Adipose tissue (tissue), 3 donors: ENCODE measurements around the gene PCYT1B. TPM values are rescaled to one million over a fixed set of nuclear protein-coding genes. Genes with fewer than 3 reads are reported as not detected.
A peak's percentile ranks its signal among the peaks of the same experiment; 100 is the strongest.
"Not testable (repeated sequence)": the region's sequence is repeated elsewhere in the genome, so short reads cannot be mapped to it uniquely, and the experiment has no call there.

Experiments used
- H3K27ac ChIP-seq: one replicate; pipeline ENCODE4 v1.5.1; 2013; ENCODE audit warnings: low read depth, low read length
- WGBS, 3 donors: extraction: QIAGEN DNeasy Blood & Tissue Kit; methylation state at CpG; one replicate each; pipeline ENCODE4 v1.1.7; 2013; 5-methylcytosine and 5-hydroxymethylcytosine counted together
- polyA plus RNA-seq, 3 donors: library from polyadenylated mRNA; stranded (reverse); fragments of 200-250 nt; gene quantifications; one replicate each; pipeline ENCODE4 v1.2.3, GENCODE V29; 2013
- donor health status: healthy with polysubstance abuse.
- donor health status: Bipolar disorder and iron deficiency.
- donor health status: healthy.

Gene PCYT1B
- under 1 TPM; 0.03 to 0.66 (median 0.22) TPM for polyA plus RNA-seq

GRCh38 chrX:24647257-24648058, at the start of gene PCYT1B:
Gene PCYT1B (minus strand): TSS chrX:24647347. CDS start chrX:24647105, 242 bp downstream.
- 2 to 30% (median 9%) methylated on average over 21 to 24 of the region's 24 CpGs for WGBS, 3 donors
- H3K27ac ChIP-seq = no peak within 1 kb of the TSS

DNA sequence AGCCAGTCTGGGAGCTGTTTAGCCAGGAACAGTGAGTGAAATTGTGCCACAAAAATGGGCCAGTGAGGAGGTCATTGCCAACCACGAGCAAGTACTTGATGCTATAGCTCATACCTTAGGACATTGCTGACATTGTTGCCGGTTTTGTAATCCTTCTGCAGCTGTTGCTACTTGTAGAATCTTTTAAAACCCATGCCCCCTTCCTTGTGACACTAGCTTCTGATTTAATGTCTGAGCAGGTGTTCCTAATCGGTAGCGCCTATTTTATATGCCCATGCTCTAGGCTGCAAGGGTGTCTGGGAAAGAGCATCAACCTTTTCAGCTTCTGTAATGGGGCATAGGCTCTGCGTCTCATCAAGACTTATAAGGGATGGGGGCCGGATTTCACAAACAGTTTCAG, 49.1 kb upstream of the PCYT1B start:
- no peak overlapping the region for H3K27ac ChIP-seq
- 69 to 86% (median 82%) methylated on average over 6 of the region's 6 CpGs for WGBS, 3 donors

DNA sequence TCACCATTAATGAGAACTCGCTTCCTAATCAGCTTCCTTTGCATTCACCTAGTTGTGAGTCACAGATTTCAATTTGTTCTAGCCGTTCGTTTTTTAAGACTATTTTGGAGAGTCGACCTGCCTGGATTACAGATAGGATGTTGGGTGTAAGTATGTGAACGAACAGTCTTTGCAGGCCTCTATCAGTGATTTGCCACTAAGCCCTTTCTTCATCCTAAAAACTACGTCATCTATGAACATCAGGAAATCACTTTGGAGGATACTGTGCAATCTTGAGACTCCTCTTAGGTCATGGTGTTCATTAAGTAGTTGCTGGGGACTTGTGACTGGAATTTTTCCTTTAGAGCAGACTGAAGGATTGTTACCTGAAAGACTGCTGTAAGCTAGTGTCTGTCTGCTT, 47.7 kb upstream of the PCYT1B start:
- no peak overlapping the region for H3K27ac ChIP-seq
- 23 to 45% (median 27%) methylated on average over 6 of the region's 6 CpGs for WGBS, 3 donors

GRCh38 chrX:24693453-24694202, 46.5 kb upstream of the PCYT1B start, which contains the start of gene POLA1:
Gene POLA1 (plus strand): TSS chrX:24693918. CDS start chrX:24693962, 44 bp downstream.
- H3K27ac ChIP-seq = peak within 1 kb of the TSS; percentile 22
- 0 to 41% (median 0%) methylated on average over 47 to 70 of the region's 70 CpGs for WGBS, 3 donors

DNA sequence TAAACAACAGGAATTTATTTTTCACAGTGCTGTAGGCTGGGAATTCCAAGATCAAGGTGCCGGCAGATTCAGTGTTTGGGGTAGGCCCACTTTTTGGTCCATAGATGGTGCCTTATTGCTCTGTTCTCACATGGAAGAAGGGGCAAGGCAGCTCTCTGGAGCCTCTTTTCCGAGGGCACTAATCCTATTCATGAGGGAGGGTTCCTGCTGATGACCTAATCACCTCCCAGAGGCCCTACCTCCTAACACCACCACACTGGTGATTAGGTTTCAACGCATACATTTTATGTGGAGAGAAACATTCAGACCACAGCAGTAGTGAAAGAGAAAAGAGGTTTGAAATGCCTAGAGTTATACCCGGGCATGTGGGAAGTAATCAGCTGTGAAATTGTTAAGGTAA, 45.2 kb upstream of the PCYT1B start:
- no peak overlapping the region for H3K27ac ChIP-seq

GRCh38 chrX:24684048-24684447, 36.9 kb upstream of the PCYT1B start:
- 71 to 89% (median 89%) methylated on average over 2 of the region's 2 CpGs for WGBS, 3 donors
- no peak overlapping the region for H3K27ac ChIP-seq

More for the DNA sequence above, 45.2 kb upstream of the PCYT1B start:
- WGBS, 3 donors = 70 to 83% (median 78%) methylated on average over 4 of the region's 4 CpGs

GRCh38 chrX:24682739-24683432, 35.7 kb upstream of the PCYT1B start:
- no peak overlapping the region for H3K27ac ChIP-seq
- 77 to 90% (median 89%) methylated on average over 7 of the region's 7 CpGs for WGBS, 3 donors

- WGBS, 3 donors = 34 to 37% (median 34%) methylated on average over 5 of the region's 5 CpGs
- no peak overlapping the region for H3K27ac ChIP-seq
Measured at GRCh38 chrX:24676403-24677024, 29.4 kb upstream of the PCYT1B start.

GRCh38 chrX:24673424-24673823, 26.3 kb upstream of the PCYT1B start:
- WGBS, 3 donors = 39 to 69% (median 44%) methylated on average over 2 of the region's 2 CpGs
- H3K27ac ChIP-seq = no peak overlapping the region

DNA sequence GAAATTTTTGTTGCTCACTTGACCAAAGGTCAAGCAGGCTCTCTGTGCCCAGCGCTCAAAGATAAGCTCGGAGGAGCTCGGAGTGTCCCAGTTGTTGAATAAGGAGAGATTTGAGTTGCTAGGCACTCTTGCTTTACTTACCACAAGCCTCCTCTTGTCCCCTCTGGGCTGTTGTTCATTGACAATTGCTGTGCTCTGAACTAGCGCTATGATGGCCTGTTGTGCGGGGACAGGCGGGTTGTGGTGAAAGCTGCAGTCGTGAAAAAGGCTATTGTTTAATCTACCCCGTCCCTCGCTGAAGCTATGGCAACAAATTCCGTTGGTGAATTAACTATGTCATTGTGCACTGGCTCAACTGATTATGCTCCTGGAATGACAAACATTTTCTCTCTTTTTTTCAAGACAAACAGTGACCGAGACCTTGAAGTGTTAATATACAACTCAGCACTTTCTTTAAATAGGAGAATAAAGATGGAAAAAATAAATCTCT, 25.6 kb upstream of the PCYT1B start:
- WGBS, 3 donors = 22 to 83% (median 69%) methylated on average over 11 of the region's 11 CpGs
- H3K27ac ChIP-seq = no peak overlapping the region

DNA sequence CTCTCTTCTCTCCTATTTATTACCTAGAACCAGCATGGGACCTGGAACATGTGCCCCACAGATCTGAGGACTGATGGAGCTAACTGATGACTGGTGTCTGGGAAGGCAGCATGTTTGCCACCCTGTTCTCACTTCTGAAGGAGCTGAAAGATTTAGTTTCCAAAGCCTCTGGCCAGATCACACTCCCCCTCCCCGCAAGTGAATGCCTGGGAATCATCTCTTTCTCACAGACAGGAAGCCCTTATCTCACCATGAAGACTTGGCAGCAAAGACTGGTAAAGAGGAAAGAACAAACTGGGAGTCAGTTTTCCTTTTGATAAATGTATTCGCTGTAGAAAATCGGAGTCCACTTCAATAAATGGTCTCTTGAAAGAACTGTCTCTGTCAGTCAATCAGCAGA, 21.0 kb upstream of the PCYT1B start:
- H3K27ac ChIP-seq = no peak overlapping the region
- 13 to 56% (median 28%) methylated on average over 3 of the region's 3 CpGs for WGBS, 3 donors

DNA sequence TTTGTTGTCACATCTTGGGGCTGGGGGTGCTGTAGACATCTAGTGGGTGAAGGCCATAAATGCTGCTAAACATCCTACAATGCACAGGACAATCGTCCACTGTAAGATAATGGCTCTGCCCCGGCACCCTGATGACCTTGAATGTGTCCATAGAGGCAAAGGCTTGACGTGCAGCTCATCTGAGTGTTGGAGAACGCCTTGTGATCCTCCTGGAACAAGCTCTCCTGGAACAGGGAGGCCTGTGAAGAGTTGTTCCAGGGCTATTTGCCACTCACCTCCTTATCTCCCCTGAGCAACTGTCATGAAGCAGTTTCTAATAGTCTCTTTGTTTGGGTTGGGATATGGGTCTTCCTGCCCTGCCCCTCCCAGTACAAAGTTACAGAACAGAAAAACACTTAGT, 15.2 kb upstream of the PCYT1B start:
- WGBS, 3 donors = 56 to 90% (median 75%) methylated on average over 4 of the region's 4 CpGs
- H3K27ac ChIP-seq = no peak overlapping the region

DNA sequence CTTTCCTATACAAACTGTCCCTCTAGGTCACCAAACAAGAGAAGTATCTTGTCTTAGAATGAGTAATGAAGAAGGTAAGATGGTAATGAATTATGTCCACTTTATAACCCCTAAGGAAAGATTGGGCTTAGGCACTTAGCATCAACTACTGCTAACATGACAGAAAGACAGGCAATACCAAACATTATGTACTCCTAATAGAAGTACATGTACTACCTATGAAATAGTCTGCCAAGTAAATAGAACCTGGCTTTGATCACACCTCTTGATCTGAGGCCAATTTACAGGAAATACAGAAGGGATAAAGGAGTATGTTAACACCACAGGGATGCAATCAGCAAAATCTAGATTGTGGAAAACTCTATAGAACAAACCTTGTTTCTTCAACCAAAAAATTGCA, 14.1 kb upstream of the PCYT1B start:
- H3K27ac ChIP-seq = no peak overlapping the region

- no peak overlapping the region for H3K27ac ChIP-seq
- 66 to 86% (median 79%) methylated on average over 3 of the region's 3 CpGs for WGBS, 3 donors
Measured at GRCh38 chrX:24659646-24660045, 12.5 kb upstream of the PCYT1B start.

- WGBS, 3 donors = 45 to 68% (median 48%) methylated on average over 1 of the region's 1 CpG
- H3K27ac ChIP-seq = no peak overlapping the region
Measured at GRCh38 chrX:24659106-24659505, 12.0 kb upstream of the PCYT1B start.

GRCh38 chrX:24658421-24658820, 11.3 kb upstream of the PCYT1B start:
- H3K27ac ChIP-seq = no peak overlapping the region

- H3K27ac ChIP-seq = no peak overlapping the region
- 70 to 84% (median 72%) methylated on average over 6 of the region's 6 CpGs for WGBS, 3 donors
Measured at GRCh38 chrX:24657671-24658386, 10.7 kb upstream of the PCYT1B start.

- H3K27ac ChIP-seq = not testable (repeated sequence)
- WGBS, 3 donors = 69 to 72% (median 70%) methylated on average over 7 to 9 of the region's 9 CpGs
Measured at GRCh38 chrX:24655679-24656078, 8.5 kb upstream of the PCYT1B start.
